HG02610 (cell line): ENCODE measurements around the gene DHFR.
"Not testable (repeated sequence)": the region's sequence is repeated elsewhere in the genome, so short reads cannot be mapped to it uniquely, and the experiment has no call there.

ENCODE experiments used
- ATAC-seq: cut with Tn5 transposase; IDR thresholded peaks from one replicate; pipeline ENCODE4 v1.9.1; 2021; ENCODE audit warnings: mild to moderate bottlenecking, moderate library complexity; ENCODE audit not compliant: unreplicated experiment

The DHFR gene

GRCh38 chr5:80600943-80601693 lies 53.7 kb downstream of the DHFR start:
- no peak for ATAC-seq

- no peak for ATAC-seq
Observed at GRCh38 chr5:80597500-80597899, 57.3 kb downstream of the DHFR start.

GRCh38 chr5:80594810-80595209 lies 60.0 kb downstream of the DHFR start:
- ATAC-seq = no peak

- no peak for ATAC-seq
Observed at GRCh38 chr5:80592761-80593160, 62.0 kb downstream of the DHFR start.

- ATAC-seq = no peak
Observed at GRCh38 chr5:80592105-80592504, 62.7 kb downstream of the DHFR start.

GRCh38 chr5:80591352-80591751 lies 63.4 kb downstream of the DHFR start:
- ATAC-seq = no peak

- no peak for ATAC-seq
Observed at GRCh38 chr5:80590766-80591165, 64.0 kb downstream of the DHFR start.

- no peak for ATAC-seq
Observed at GRCh38 chr5:80588858-80589540, 65.8 kb downstream of the DHFR start.

- no peak for ATAC-seq
Observed at GRCh38 chr5:80584770-80585169, 70.0 kb downstream of the DHFR start.

- ATAC-seq = not testable (repeated sequence)
Observed at GRCh38 chr5:80580291-80580690, 74.5 kb downstream of the DHFR start.

- no peak for ATAC-seq
Observed at GRCh38 chr5:80579050-80579449, 75.7 kb downstream of the DHFR start.

GRCh38 chr5:80577707-80578106 lies 77.1 kb downstream of the DHFR start:
- no peak for ATAC-seq

- ATAC-seq = no peak
Observed at GRCh38 chr5:80576383-80576782, 78.4 kb downstream of the DHFR start.
